Muscle layer of colon (tissue), 2 donors: ENCODE results near the gene SLC35B4.

Experiments used
- H3K27ac ChIP-seq: one replicate; pipeline ENCODE4 v1.7.0; 2013; ENCODE audit warnings: low read depth, mild to moderate bottlenecking, low read length, moderate library complexity
- H3K27me3 ChIP-seq, 2 donors: one replicate each; pipeline ENCODE4 v1.7.0; 2013; ENCODE audit warnings: low read length in 2 of 2, mild to moderate bottlenecking in 2 of 2; ENCODE audit not compliant: insufficient read depth in 2 of 2, control insufficient read depth in 1 of 2
- H3K36me3 ChIP-seq: one replicate; pipeline ENCODE4 v1.7.0; 2013; ENCODE audit warnings: mild to moderate bottlenecking, low read length; ENCODE audit not compliant: insufficient read depth
- H3K4me1 ChIP-seq: one replicate; pipeline ENCODE4 v1.7.0; 2013; ENCODE audit warnings: mild to moderate bottlenecking, low read length; ENCODE audit not compliant: insufficient read depth
- H3K4me3 ChIP-seq, 2 donors: one replicate each; pipeline ENCODE4 v1.7.0; 2013; ENCODE audit warnings: low read length in 2 of 2, low read depth in 1 of 2, mild to moderate bottlenecking in 1 of 2, moderate library complexity in 1 of 2
- H3K9ac ChIP-seq: one replicate; pipeline ENCODE4 v1.7.0; 2013; ENCODE audit warnings: low read length
- H3K9me3 ChIP-seq: one replicate; pipeline ENCODE4 v1.7.0; 2013; ENCODE audit warnings: mild to moderate bottlenecking, low read length
- donor health status: abdominal sarcoma.
- donor health status: Adenocarcinoma of cecum.

Gene SLC35B4

DNA sequence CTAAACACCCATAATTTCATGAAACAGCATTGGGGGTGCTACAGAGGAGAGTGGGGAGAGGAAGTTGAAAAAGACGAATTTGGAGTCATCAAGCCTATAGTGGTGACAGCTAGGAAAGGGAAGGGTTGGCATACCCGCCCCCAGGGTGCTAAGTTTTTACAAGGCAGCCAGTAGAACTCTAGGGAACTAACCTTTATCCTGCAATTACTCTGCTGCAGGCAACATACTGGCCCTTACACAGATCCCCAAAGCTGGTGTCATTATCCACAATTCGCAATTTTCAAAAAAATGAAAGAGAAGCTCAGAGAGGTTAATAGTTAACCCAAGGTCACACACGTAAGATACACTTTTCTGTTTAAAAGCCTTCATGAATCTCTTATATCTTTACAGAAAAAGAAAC, 14.2 kb upstream of the SLC35B4 start:
- Histone ChIP-seq H3K9me3 (no peaks in the 10 kb centered on the region), H3K4me3 (no peak overlapping the region), H3K9ac (no peak overlapping the region), H3K36me3 (no peaks in the 10 kb centered on the region), H3K27me3 (peaks cover 0 to 8% of the 10 kb centered on the region in 2 donors), H3K27ac (no peak overlapping the region), H3K4me1 (no peaks in the 10 kb centered on the region)

DNA sequence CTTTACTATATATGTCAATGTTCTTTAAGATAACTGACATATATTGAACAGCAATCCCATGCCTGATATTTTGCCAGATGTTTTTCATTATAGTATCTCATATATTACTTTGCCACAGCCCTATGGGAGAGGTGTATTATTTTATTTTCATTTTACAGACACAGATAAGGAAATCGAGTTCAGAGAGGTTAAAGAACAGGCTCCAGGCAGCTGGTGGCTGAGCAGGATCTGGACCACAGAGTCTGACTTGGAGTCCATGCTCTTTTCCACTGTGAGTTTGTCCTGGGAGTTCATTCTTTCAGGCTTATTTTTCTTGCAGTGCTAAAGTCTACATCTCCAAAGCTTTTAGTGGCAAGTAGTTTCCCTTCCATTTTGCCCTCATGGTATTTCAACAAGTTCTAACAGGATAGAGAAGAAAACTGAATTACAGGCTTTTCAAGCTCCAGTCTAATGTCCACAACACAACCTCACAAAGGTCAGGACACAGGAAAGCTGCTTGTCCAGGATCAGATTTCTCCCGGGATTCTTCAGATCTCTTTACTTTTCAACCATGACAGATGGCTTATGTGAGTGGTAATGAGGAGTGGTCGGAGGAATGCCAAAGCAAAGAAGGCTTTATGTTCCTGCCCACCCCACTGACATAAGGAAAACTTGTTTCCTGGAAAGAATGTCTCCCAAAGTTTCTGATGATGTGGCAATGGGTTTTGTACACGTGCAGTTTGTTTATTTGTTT, 13.1 kb upstream of the SLC35B4 start:
- Histone ChIP-seq H3K4me3 (no peak overlapping the region), H3K9me3 (no peaks in the 10 kb centered on the region), H3K9ac (no peak overlapping the region), H3K36me3 (no peaks in the 10 kb centered on the region), H3K27ac (no peak overlapping the region), H3K4me1 (no peaks in the 10 kb centered on the region), H3K27me3 (peaks cover 0 to 8% of the 10 kb centered on the region in 2 donors)

DNA sequence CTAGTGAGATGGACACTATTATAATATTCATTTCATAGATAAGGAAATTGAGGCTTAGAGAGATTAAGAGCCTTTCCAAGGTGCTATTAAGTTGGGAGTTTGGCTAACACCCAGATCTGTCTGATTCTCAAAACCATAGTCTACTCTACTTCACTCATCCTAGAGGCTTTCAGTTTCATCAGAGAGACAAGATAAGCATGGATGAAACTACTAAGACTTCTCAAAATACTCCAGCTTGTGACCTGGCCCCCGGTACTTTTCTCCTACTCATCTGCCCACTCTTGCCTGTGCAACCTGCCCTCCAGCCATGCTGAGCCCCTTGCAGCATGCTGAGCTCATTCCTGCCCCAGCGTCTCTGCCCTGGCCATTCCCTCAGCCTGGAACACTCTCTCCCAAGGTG, 12.2 kb upstream of the SLC35B4 start:
- Histone ChIP-seq H3K27me3 (peaks cover 0 to 4% of the 10 kb centered on the region in 2 donors), H3K9ac (no peak overlapping the region), H3K27ac (no peak overlapping the region), H3K4me3 (no peak overlapping the region), H3K4me1 (no peaks in the 10 kb centered on the region), H3K9me3 (no peaks in the 10 kb centered on the region), H3K36me3 (no peaks in the 10 kb centered on the region)

DNA sequence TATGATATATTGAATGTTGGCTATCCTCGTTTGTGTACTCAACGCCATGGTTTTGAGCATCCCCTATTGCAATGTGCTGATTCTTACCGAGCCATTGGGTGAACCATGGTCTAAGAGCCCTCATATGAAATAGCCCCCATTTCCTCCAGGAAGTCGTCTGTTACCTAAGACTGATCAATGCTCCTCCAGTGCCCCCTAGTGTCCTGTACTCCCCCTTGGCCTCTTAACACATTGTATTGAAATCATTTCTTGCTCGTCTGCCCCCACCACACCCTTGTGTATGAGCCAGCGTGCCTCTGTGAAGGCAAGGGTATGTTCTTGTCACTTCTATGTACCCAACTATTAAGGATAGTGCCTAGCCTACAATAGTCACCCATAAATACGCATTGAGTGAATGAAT, 11.2 kb upstream of the SLC35B4 start:
- H3K4me1 ChIP-seq: no peaks in the 10 kb centered on the region
- no peaks in the 10 kb centered on the region for H3K9me3 ChIP-seq
- no peaks in the 10 kb centered on the region for H3K27me3 ChIP-seq

DNA sequence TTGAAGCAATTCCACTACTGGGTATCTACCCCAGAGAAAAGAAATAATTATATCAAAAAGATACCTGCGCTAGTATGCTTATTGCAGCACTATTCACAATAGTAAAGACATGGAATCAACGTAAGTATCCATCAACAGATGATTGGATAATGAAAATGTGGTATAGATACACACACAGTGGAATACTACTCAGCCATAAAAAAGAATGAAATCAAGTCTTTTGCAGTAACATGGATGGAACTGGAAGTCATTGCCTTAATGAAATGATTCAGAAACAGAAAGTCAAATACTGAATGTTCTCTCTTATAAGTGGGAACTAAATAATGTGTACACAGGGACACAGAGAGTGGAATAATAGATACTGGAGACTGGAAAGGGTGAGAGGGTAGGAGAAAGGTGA, 7.4 kb upstream of the SLC35B4 start:
- H3K9me3 ChIP-seq: no peaks in the 10 kb centered on the region
- H3K27ac ChIP-seq: no peak overlapping the region
- no peaks in the 10 kb centered on the region for H3K36me3 ChIP-seq
- no peak overlapping the region for H3K4me3 ChIP-seq
- no peak overlapping the region for H3K9ac ChIP-seq
- H3K27me3 ChIP-seq: no peaks in the 10 kb centered on the region
- H3K4me1 ChIP-seq: no peaks in the 10 kb centered on the region

More for the DNA sequence above, 11.2 kb upstream of the SLC35B4 start:
- no peak overlapping the region for H3K4me3 ChIP-seq
- H3K36me3 ChIP-seq: no peaks in the 10 kb centered on the region
- no peak overlapping the region for H3K27ac ChIP-seq
- H3K9ac ChIP-seq: no peak overlapping the region

DNA sequence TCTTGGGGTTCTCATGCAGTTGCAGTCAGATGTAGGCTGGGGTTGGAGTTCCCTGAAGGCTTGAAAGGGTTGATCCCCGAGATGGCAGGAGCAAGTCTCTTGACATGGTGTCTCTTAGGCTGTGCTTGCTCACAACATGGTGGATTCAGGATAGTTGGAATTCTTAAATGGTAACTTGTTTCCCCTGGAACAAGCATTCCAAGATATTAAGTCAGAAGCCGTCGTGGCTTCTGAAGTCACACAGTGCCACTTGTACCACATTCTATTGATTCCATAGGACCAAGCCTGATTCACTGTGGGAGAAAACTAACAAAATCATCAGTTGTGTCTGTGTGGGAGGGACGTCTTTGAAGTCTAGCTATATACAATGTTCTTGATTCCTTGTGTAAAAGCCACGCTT, 3.5 kb upstream of the SLC35B4 start:
- Histone ChIP-seq H3K27ac (no peak overlapping the region), H3K4me1 (peaks cover 11% of the 10 kb centered on the region), H3K9ac (no peak overlapping the region), H3K27me3 (no peaks in the 10 kb centered on the region), H3K4me3 (no peak overlapping the region), H3K9me3 (no peaks in the 10 kb centered on the region), H3K36me3 (no peaks in the 10 kb centered on the region)

DNA sequence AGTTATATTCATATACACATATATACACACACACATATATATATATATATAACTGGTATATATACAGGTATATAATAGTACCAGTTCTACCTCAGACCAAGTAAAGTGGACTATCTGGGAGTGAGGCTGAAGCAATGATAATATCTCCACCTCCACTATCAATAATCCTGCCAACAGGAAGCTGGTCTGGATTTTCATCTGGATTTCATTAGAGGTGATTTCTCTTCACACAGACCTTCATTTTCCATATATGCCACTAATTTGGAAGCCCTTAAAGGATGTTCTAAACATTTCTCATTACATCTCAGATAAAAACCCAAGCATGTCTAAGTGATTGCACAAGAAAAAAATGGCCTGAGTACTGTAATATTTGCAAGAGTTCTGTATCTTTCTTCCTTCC, 1.7 kb upstream of the SLC35B4 start:
- no peak overlapping the region for H3K27ac ChIP-seq
- peaks cover 15% of the 10 kb centered on the region for H3K4me1 ChIP-seq
- H3K4me3 ChIP-seq: no peak overlapping the region
- H3K9me3 ChIP-seq: no peaks in the 10 kb centered on the region
- H3K36me3 ChIP-seq: no peaks in the 10 kb centered on the region
- H3K27me3 ChIP-seq: no peaks in the 10 kb centered on the region
- no peak overlapping the region for H3K9ac ChIP-seq

DNA sequence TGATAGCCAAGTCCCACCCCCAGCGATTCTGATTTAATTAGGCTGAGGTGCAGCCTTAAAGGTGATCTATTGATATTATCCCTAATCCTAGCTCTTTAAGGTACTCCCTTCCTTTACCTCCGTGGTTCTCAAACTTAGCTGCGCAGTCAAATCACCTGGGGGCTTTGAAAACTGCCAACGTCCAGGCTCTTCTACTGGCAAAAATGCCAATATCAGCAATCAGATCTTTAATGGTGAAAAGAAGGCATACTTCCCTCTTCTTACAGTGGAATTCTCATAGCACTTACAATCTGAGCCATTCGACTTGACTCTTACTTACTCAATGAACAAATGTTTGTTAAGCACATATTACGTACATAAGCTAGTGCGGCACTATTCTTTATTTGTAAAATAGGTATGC, 704 bp upstream of the SLC35B4 start:
- peak overlapping the region in 1 of 2 donors; percentile 86 for H3K4me3 ChIP-seq

DNA sequence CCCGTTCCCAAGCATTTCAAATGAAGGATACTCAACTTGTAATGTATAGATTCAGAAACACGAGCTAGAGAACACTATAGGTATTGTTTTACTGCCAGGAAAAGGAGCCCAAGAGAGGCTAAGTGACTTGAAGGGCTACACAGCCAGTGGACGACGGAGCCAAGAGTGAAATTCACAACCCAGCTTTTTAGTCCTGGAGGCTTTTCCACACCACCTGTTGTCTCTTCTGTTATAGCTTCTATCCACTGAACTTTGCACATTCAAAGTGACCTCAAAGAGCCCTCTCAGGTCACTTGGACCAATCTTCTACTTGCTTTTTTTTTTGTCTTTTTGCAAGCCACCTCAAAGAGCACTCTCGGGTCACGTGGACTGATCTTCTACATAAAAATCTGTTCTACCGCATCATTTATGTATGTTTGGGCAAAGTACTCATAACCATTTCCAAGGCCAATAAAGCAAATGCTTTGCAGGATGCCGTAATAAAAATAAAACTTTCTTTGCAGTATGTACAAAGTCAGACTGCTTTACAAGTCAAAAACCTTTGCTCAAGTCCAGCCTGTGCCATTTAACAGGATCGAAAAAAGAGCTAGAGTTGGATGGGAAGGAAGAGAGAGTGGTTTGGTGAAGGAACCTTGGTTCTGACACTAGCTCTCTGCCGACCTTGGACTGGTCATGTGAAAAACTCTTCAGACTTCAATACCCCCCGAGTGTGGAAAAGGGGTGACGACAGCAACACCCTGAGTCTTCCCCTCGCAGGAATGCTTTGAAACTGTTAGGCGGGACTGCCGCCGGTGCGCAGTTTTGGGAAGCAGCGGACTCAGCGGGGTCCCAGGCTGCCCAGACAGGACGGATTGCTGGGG, 821 bp downstream of the SLC35B4 start:
- Histone ChIP-seq H3K9ac (peak overlapping the region; percentile 69), H3K4me1 (peaks cover 15% of the 10 kb centered on the region), H3K27me3 (no peaks in the 10 kb centered on the region), H3K4me3 (peak overlapping the region; percentile 82 to 86), H3K36me3 (no peaks in the 10 kb centered on the region), H3K9me3 (no peaks in the 10 kb centered on the region), H3K27ac (peak overlapping the region; percentile 81)

More for the DNA sequence above, 704 bp upstream of the SLC35B4 start:
- no peaks in the 10 kb centered on the region for H3K27me3 ChIP-seq
- H3K9me3 ChIP-seq: no peaks in the 10 kb centered on the region
- no peaks in the 10 kb centered on the region for H3K36me3 ChIP-seq
- H3K27ac ChIP-seq: no peak overlapping the region
- no peak overlapping the region for H3K9ac ChIP-seq
- H3K4me1 ChIP-seq: peaks cover 15% of the 10 kb centered on the region

DNA sequence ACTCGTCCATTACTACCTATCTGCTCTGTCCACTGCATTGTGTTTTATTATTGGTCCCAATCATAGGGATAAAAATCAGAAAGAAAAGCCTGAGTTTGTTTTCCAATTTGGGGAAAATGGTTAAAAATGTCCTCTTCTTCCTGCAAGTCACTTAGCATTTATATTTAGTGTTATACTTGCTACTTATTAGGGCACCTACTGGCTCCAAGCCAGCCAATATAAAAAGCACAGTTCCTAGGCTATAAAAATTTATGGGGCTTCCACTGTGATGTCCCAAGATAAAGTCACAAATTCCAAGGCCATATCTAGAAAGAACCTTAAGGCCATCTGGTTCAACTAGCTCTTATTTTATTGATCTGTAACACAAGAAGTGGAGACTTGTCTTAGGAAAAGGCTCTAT, 3.2 kb downstream of the SLC35B4 start:
- Histone ChIP-seq H3K9me3 (no peaks in the 10 kb centered on the region), H3K4me3 (no peak overlapping the region), H3K27ac (no peak overlapping the region), H3K27me3 (no peaks in the 10 kb centered on the region), H3K36me3 (no peaks in the 10 kb centered on the region), H3K9ac (no peak overlapping the region), H3K4me1 (peaks cover 15% of the 10 kb centered on the region)

DNA sequence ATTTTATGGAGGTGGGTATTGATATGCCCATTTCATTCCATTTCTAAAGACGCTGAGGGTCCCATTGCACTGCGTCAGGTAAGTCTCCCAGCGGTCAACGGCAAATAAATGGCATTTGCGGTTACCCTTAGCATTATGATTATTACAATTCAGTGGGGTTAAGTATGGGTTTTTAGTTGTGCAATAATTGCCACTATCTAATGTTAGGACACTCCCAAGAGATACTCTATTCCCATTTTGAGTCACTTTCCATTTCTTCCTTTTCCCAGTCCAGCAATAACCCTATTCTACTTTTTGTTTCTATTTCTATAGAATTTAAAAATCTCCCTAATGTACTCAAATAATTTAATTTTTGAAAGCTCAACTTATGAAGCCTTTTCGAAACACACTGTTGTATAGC, 4.0 kb downstream of the SLC35B4 start:
- Histone ChIP-seq H3K36me3 (no peaks in the 10 kb centered on the region), H3K27me3 (no peaks in the 10 kb centered on the region), H3K9ac (no peak overlapping the region), H3K4me1 (peaks cover 15% of the 10 kb centered on the region), H3K27ac (no peak overlapping the region), H3K4me3 (no peak overlapping the region), H3K9me3 (no peaks in the 10 kb centered on the region)
